NOMO-1 (cell line): ENCODE results near the gene ATP6AP2.
"Not testable (repeated sequence)": the region's sequence is repeated elsewhere in the genome, so short reads cannot be mapped to it uniquely, and the experiment has no call there.

Experiments
- DNase-seq, 2 experiments: peaks; one replicate each; lab custom pipeline; 2025; ENCODE audit not compliant: unreplicated experiment in 2 of 2; lab: John Stamatoyannopoulos, UW

Gene ATP6AP2

DNA sequence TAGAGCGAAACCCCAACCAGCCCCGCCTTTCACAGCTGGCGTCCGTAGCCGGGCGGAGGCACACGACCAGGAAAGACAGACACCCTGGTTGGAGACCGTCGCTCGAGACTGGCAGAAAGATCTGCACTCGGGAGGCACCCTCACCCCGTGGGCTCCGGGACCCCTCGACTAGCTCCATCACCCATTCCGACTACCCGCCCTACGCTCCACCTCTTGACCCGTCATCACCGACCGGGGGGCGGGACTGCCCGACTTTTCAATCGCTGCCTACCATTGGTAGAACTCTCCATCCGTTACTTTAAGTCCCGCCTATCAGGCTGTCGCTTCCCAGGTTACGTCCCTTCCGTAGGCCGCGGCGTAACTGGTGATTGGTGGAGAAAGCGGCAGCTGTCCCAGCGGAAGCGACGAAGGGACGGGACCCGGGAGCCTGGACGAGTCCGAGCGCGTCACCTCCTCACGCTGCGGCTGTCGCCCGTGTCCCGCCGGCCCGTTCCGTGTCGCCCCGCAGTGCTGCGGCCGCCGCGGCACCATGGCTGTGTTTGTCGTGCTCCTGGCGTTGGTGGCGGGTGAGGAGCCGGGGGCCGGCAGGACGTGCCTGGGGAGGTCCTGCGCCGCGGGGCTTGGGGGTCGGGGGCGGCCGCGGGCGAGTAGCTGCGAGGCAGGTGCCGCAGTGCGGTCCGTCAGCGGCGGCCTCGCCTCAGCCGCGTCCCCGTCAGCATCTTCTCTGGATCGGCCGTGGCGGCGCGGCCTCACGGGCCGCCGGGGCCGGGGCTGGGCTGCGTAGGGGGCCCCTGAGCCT is at the start of gene ATP6AP2:
ATP6AP2 (plus strand) TSS at position 434 of the 799 bp plus-strand sequence; CDS start at position 530, 96 bp downstream.
- DNase-seq, result peak; percentile 86 to 91

- peak in 1 of 2 experiments; percentile 2 for DNase-seq
Measured at GRCh38 chrX:40531056-40531826, 49.5 kb upstream of the ATP6AP2 start.

DNA sequence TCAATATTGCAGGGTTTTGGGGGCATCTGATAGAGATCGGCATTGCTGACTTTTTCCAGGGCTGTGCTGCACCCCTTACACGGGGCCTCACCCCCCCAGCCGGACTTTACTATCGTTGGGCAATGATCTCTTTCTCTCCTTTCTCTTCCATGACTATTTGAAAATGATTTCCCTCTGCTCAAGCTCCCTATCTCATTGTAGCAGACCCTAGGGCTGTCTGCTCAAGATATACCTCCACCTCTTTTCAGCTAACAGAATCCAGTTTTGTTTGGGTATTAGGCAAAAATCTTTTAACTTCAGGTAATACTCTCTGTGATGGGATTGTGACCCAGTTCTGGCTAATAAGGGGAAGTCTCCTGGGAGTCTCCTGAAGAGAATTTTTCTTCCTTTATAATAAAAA is 43.5 kb upstream of the ATP6AP2 start:
- DNase-seq, result no peak

GRCh38 chrX:40538406-40538805 is 42.4 kb upstream of the ATP6AP2 start:
- no peak for DNase-seq

GRCh38 chrX:40539214-40540142 is 41.3 kb upstream of the ATP6AP2 start:
- DNase-seq, result peak; percentile 73 to 76

GRCh38 chrX:40542208-40542607 is 38.6 kb upstream of the ATP6AP2 start:
- no peak for DNase-seq

DNA sequence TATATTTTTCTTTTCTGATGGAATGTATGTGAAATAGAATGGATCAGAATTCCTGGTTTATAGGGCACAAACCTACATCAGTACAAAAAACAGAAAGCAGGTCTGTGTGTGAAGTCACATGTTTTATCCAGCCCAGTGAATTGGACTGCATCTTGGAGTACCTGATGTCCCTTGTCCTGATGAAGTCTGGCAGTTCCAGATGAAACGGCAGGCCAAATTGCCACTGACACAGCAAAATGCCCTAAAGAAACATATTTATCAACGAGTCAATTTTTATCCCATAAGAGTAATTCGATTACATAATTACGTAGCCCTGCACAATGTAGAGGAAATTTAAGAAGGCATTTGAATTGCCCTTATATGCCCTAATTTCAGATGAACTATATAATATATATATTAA is 37.8 kb upstream of the ATP6AP2 start:
- no peak for DNase-seq

- peak in 1 of 2 experiments; percentile 10 for DNase-seq
Measured at GRCh38 chrX:40543661-40544328, 37.0 kb upstream of the ATP6AP2 start.

- no peak for DNase-seq
Measured at GRCh38 chrX:40544343-40545266, 36.2 kb upstream of the ATP6AP2 start.

DNA sequence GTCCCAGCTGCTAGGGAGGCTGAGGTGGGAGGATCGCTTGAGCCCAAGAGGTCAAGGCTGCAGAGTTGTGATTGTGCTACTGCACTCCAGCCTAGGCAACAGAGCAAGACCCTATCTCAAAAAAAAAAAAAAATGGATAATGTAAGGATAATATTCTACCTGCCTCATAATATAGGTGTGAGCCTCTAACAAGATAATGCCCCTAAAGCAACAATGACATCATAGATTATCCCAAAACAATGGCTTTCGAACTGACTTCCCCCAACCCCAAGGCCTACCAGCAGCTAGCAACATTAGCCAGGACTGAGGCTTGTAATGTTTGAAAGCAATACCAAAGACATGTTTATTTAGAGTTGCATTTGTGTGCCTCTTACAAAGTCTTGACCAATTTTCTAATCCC is 33.9 kb upstream of the ATP6AP2 start:
- DNase-seq, result no peak

DNA sequence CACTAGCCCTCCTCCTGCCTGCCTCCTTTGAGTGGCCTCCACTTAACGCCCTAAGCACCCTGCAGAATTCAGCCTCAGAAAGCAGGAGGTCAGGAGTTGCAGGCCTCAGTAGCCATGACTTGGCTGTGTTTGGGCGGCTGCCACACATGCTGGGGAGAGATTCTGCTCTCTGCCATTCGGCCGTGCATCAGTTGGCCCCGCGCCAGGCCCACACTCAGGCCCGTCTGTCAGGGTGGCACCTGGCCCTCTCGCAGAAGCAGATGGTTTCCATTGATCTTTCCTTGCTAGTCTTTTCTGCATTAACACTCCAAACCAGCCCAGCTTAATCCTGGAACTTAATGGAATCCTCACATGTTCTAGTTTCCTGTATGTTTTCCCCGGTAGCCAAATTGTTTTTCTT is 30.7 kb upstream of the ATP6AP2 start:
- DNase-seq, result no peak

DNA sequence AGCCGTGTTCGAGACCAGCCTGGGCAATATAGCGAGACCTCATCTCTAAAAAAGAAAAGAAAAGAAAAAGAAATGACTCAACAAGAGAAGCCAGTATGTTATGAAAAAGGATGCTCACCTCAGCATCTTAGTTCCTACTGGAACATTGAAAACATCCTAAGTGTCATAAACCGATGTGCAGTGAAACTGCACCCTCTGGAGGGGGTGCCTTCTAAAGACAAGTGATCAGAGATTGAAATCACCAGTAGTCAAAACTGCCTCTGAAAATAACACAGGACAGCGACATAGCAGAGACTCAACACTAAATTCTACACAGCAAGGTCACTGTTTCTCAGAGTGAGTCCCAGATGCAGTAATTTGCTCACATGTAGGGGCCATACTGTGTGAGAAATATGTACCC is 28.0 kb upstream of the ATP6AP2 start:
- DNase-seq, result no peak

DNA sequence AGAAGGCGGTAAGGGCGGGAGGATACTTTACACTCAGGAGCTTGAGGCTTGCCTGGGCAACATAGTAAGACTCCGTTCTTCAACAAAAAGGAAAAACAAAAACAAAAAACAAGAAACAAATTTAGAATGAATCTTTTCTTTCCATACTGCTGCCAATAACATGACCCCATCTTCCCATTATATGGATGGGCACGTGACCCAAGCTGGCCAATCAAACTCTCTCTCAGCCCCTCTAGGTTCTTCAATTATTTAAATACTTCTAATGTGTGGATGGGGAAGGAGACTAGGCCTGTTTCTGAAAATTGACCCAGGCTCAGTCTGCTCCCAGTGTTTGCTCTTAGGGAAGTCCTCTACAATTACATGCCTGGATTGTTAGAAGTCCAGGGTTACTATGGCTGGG is 22.2 kb upstream of the ATP6AP2 start:
- DNase-seq, result no peak

DNA sequence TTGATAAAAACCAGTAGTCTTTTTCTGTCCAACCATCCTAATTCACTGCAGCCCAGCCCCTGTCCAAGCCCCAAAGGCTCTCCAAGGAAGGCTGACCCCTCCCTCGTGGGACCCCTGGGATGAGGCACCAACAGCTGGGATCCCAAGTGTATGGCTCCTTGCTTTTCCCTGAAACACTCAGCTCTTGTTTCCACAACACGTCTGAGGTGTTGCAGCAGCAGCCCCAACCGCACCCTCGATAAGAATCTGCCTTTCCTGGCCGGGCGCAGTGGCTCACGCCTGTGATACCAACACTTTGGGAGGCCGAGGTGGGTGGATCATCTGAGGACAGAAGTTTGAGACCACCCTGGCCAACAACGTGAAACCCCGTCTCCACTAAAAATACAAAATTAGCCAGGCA is 17.0 kb upstream of the ATP6AP2 start:
- DNase-seq, result no peak

GRCh38 chrX:40564447-40564846 is 16.3 kb upstream of the ATP6AP2 start:
- DNase-seq, result no peak

GRCh38 chrX:40570346-40571093 is 10.2 kb upstream of the ATP6AP2 start:
- DNase-seq, result peak; percentile 45 to 62

- DNase-seq, result not testable (repeated sequence)
Measured at GRCh38 chrX:40571164-40571563, 9.6 kb upstream of the ATP6AP2 start.

- DNase-seq, result no peak
Measured at GRCh38 chrX:40571600-40571999, 9.2 kb upstream of the ATP6AP2 start.

GRCh38 chrX:40573763-40574162 is 7.0 kb upstream of the ATP6AP2 start:
- DNase-seq, result peak; percentile 4 to 12
